NOMO-1 treated with DMSO at 0.1 percent for 48 hours (cell line): Measurements from ENCODE around the gene OR2V1.
"Not testable (repeated sequence)": the region's sequence is repeated elsewhere in the genome, so short reads cannot be mapped to it uniquely, and the experiment has no call there.

Experiments used
- DNase-seq: peaks from one replicate; lab custom pipeline; 2025; ENCODE audit not compliant: unreplicated experiment; lab: John Stamatoyannopoulos, UW

The OR2V1 gene, protein sequence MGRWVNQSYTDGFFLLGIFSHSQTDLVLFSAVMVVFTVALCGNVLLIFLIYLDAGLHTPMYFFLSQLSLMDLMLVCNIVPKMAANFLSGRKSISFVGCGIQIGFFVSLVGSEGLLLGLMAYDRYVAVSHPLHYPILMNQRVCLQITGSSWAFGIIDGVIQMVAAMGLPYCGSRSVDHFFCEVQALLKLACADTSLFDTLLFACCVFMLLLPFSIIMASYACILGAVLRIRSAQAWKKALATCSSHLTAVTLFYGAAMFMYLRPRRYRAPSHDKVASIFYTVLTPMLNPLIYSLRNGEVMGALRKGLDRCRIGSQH

DNA sequence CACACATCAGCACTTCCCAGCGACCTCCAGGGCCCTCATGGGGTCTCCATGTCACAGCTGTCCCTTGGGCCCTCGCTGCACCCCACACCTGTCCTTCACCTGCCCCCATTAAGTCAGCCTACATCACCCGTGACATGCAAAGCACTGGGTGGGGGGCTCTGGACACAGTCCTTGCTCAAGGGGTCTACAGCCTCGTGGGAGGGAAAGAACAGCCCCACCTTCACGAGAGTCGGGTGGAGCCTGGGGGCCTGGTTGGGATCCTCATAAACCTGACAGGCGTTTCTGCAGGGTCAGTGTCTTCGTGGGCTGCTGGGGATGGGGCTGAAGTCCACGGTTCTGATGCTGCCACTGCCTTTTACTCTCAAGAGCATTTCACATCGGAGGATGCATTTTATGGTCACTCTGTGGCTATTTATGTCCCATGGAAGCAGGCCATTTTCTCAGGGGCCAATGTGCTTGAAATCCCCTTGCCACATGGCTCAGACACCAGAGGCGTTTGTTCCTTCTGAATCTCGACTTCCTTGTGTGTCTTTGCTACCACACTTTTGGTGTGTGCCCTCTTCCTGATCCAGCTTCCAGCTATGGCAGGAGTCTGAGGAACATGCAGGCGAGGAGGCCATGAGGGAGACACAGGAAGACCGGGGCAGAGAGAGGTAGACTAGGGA lies at the start of gene OR2V1:
TSS of gene OR2V1 (minus strand) at position 338 of the 665 bp plus-strand sequence. CDS start 5,865 bp downstream, outside the sequence.
- no peak for DNase-seq

DNA sequence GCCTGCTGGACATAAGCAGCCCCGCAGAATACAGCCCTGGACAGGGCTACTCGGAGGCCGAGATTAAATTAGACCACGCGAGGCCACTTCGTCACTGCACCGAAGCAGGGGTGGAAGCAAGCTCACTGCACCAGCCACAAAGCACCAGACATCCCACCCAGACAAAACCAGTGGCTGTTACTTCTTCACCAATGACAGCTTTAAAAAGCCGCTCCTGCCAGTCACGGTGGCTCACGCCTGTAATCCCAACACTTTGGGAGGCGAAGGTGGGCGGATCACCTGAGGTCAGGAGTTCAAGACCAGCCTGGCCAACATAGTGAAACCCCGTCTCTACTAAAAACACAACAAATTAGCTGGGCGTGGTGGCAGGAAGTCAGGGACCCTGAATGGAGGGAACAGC lies 46.6 kb upstream of the OR2V1 start:
- DNase-seq: not testable (repeated sequence)

DNA sequence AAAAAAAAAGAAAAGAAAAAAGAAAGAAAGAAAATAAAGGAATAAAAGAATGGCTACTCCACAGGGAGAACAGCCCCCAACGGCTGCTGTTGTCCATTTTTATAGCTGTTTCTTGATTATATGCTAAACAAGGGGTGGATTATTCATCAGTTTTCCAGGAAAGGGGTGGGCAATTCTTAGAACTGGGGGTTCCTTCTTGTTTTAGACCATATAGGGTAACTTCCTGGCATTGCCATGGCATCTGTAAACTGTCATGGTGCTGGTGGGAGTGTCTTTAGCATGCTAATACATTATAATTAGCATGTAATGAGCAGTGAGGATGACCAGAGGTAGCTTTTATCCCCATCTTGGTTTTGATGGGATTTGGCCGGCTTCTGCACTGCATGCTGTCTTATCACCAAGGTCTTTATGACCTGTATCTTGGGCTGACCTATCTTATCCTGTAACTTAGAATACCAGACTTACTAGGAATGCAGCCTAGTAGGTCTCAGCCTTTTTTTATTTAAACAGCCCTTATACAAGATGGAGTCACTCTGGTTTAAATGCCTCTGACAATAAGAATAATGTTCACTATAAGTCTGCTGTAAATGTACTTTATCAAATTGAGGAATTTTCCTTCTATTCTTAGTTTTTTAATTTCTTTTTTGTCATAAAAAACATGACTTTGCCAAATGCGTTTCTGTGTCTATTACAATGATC lies 45.4 kb upstream of the OR2V1 start:
- no peak for DNase-seq

DNA sequence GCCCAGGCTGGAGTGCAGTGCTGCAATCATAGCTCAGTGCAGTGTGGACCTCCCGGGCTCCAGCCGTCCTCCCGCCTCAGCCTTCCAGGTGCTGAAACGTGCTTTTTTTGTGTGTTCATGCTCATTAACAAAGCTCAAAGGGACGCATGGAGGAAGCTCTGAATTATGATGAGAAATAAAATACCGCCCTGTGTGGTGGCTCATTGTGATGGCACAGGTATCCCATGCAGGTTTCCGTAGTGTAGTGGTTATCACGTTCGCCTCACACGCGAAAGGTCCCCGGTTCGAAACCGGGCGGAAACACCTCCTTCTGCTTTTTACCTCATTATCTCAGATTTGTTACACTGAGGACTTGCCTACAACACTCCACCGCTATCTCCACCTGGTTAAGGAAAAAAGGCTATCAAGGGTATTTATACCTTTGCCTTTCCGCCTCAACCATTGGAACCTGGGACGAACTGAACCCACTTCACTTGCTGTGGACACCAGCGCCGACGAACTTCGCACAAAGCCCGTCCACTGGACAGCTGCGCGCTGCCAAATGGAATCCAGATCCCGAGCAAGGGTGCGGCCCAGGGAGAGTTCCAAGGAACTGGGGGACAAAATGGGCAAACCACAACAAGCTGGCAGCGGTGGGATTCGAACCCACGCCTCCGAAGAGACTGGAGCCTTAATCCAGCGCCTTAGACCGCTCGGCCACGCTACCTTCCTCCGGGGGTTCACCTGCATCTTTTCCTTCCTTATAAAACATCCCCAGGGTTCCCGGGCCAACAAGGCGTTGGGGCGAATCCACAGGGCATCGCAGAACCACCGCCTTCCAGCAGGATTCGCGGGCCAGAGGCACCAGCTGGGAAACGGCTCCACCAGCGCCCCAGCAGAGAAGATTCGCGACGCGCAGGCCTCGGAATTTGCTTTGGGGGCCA lies 42.7 kb upstream of the OR2V1 start:
- DNase-seq: no peak

DNA sequence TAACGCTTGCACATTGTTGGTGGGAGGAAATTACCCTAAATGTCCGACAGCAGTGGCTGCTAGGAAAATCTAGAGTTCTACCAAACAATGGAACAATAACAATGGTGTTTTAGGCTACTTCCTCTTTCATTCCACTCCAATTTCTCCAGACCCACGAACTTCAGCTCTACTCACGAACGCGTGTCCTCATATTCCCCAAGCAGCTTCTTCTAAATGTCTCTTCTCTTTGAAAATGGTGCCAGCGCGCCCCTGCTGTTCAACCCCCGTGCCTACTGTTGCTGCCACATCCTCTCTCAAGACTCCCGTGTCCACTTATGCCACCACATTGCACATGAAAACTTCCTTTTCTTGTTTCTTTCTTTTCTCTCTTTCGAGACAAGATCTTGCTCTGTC lies 42.1 kb upstream of the OR2V1 start:
- no peak for DNase-seq

DNA sequence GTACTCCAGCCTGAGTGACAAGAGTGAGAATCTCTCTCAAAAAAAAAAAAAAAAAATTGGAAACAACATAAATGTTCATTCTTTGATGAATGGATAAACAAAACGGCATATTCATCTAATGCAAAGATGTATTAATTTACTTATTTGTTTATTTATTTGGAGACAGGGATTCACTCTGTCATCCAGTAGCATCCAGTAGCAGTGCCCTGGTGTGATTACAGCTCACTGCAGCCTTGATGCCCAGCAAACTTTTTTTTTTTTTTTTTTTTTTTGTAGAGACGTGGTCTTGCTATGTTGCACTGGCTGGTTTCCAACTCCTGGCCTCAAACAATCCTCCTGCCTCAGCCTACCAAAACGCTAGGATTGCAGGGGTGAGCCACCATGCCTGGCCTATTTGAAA lies 40.8 kb upstream of the OR2V1 start:
- DNase-seq: no peak

DNA sequence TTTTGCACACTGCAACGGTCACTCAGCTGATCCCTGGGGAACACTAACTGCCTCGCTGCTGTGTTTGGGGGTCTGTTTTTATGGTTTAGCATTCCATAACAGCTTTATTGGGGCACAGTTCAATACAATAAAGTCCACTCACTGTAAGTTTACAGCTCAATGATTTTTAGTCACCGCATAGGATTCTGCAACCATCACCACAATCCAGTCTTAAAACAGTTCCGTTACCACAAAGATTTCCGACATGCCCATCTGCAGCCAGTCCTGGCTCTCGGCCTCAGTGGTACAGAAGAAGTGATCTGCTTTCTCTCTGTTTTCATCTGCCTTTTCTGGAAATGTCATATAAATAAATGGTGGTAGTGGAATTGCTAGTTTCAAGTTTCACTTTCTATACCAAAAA lies 40.0 kb upstream of the OR2V1 start:
- no peak for DNase-seq

DNA sequence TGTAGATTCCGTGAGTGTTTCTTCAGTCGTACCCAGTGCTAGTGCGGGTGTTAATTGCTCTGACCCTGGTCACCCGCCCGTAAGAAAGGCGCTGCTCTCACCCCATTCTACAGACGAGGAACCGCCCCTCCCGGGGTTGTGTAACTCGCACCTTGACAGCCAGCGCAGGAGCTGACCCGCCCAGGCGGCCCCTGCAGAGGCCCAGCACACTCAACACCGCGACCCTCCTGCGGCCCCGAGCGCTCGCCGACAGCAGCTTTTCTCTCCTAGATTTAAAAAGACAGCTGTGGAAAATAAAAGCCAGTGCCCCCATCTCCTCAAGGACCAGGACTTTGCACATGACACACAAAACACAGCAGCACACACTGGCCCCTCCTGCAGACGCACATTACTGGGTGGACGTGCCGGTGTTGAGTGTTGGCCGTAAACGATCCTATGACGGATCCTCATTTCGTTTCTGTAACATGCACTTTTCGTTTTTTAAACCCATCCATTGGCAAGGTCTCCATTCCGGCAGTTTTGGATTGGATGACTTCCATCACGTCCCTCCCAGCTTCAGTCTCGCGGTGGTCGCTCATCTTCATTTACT lies 39.4 kb upstream of the OR2V1 start:
- DNase-seq: no peak

DNA sequence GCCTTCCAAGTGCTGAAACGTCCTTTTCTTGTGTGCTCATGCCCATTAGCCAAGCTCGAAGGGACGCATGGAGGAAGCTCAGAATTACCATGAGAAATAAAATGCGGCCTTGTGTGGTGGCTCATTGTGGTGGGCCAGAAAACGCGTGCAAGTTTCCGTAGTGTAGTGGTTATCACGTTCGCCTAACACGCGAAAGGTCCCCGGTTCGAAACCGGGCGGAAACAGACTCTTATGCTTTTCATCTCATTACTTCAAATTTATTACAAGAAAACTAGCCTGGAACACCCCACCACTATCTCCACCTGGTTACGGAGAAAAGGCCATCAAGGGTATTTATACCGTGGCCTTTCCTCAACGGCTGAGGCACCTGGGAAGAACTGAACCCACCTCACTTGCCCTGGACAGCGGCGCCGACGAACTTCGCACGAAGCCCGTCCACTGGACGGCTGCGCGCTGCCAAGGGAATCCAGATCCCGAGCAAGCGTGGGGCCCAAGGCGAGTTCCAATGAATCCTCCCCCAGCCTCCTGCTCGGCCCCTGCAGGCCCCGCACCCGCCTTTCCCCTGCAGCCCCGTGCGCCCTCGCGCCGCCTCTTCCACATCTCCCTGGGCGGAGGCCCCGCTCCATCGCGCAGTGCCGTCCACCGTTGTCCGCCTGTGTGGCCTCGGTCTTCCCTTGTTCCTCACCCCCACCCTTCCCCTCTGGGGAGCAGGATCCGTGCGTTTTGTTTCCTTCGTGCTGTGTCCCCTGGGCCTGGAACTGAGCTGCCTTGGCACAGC lies 38.7 kb upstream of the OR2V1 start:
- DNase-seq: peak; percentile 25

DNA sequence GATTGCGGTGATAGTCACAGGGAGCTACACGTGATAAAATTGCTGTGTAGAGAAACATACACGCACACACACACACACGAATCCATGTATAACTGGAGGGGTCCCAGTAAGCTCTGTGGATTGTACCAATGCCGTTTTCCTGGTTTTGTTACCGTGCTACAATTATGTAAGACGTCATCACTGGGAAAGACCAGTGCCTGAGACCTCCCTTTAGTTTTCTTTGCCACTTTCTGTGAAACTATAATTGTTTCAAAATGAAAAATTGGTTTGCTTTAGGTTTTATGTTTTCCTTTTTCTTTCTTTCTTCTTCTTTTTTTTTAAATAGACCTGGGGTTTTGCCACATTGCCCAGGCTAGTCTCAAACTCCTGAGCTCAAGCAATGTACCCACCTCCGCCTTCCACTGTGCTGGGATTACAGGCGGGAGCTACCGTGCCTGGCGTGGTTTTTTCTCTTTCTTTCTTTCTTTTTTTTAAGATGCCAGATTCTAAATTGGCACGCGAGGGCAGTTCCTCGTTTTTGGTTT lies 37.7 kb upstream of the OR2V1 start:
- no peak for DNase-seq

DNA sequence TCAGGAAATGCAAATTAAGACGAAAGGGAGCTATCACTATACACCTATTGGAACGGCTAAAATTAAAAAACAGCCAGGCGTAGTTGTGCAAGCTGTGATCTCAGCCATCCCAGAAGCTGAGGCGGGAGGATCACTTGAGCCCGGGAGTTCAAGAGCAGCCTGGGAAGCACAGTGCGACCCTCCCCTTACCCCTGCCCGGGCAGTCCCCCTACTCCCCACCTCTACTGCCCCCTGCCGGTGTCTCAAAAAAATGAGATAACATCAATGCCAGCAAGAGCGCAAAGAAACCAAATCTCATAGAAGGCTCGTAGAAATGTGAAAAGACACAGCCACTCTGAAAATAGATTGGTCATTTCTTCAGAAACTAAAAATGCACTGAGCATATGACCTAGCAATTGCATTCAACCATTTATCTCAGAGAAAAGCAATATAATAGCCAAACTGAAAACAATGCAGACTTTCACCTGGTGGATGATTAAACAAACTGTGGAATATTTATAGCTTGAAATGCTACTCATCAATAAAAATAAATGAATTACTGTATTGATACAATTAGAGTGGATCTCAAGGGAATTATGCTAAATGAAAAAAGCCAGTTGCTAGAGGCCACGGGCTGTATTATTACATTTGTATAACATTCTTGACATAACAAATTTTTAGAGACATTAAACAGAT lies 37.0 kb upstream of the OR2V1 start:
- no peak for DNase-seq

DNA sequence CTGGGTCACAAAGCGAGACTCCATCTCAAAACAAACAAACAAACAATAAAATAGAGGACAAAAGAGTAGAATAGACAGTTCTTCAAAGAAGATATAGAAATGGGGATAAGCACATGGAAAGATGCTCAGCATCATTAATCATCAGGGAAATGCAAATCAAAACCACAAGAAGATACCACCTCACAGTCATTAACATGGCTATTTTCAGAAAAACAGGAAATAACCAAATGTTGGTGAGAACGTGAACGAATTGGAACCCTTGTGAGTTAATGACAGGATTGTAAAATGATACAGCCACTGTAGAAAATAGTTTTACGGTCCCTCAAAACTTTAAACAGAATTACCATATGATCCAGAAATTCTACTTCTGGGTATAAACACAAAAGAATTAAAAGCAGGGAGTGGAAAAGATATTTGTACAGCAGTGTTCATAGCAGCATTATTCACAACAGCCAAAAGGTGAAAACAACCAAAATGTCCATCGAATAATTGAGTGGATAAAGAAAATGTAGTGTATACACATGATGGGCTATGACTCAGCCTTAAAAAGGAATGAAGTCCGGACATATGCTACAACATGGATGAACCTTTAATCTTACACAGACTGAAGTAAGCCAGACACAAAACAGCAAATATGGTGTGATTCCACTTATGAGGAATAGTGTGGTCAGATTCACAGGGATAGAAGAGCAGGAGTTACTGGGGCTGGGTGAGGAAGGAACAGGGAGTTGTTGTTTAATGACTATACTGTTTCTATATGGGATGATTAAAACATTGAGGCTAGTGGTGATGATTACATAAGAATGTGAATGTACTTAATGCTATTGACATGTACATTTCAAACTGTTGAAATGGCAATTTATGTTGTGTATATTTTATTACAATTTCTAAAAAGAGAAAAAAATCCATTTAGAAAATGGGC lies 36.1 kb upstream of the OR2V1 start:
- DNase-seq: peak; percentile 23

DNA sequence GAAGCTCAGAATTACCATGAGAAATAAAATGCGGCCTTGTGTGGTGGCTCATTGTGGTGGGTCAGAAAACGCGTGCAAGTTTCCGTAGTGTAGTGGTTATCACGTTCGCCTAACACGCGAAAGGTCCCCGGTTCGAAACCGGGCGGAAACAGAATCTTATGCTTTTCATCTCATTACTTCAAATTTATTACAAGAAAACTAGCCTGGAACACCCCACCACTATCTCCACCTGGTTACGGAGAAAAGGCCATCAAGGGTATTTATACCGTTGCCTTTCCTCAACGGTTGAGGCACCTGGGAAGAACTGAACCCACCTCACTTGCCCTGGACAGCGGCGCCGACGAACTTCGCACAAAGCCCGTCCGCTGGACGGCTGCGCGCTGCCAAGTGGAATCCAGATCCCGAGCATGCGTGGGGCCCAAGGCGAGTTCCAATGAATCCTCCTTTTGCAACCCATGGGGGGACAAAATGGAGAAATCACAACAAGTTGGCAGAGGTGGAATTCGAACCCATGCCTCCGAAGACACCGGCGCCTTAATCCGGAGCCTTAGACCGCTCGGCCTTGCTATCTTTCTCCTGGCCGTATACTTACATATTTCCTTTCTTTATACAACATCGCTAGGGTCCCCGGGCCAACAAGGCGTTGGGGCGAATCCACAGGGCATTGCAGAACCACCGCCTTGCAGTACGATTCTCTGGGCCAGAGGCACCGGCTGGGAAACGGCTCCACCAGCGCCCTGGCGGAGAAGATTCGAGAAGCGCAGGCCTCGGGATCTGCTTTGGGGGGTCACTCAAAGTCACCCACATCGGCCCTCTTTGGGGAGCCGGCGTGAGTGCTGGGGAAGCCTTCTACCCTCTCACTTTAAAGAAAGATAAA lies 33.3 kb upstream of the OR2V1 start:
- no peak for DNase-seq

DNA sequence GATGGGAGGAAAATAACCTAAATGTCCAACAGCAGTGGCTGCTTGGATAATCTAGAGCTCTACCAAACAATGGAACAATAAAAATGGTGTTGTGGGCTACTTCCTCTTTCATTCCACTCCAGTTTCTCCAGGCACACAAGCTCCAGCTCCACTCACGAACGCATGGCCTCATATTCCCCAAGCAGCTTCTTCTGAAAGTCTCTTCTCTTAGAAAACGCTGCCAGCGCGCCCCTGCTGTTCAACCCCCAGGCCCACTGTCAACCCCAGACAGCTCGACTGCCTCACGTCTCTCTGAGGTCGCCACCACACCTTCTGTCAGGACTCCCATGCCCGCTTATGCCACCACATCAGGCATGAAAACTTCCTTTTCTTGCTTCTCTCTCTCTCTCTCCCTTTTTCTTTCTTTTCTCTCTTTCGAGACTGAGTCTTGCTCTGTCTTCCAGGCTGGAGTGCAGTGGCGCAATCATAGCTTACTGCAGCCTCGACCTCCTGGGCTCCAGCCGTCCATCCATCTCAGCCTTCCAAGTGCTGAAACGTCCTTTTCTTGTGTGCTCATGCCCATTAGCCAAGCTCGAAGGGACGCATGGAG lies 32.6 kb upstream of the OR2V1 start:
- peak; percentile 58 for DNase-seq

DNA sequence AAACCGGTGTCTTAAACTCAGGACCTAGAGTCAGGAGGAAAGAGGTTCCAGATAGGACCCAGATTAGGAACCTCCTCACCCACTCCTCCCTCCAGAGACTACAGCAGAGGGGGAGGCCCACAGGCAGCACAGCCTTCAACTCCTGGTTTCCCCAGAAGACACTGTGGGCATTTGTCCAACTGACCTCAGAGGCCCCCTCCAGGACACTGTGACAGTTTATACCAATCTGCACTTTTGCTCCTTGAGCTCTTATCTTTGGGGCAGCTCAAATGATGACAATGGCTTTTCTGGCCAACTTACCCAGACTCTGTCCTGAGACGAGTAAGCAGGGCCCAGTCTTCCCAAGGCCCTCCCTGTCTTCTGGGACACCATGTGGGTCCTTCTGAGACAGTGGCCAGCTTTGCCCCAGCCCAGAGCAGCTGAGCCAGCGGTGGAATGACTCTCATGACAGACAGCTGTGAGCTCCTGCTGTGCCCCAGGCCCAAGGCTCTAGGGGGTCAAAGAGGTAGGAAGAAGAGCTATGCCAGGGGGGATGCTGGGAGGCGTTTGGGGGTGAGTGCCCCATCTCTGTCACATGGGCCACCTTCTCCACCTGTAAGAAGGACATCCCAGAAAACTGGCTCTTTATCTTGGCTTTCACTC lies 30.7 kb upstream of the OR2V1 start:
- DNase-seq: no peak
